HG03469 (cell line): Measurements from ENCODE around the gene CASP3.
"Not testable (repeated sequence)": the region's sequence is repeated elsewhere in the genome, so short reads cannot be mapped to it uniquely, and the experiment has no call there.

Experiments
- ATAC-seq: cut with Tn5 transposase; IDR thresholded peaks from one replicate; pipeline ENCODE4 v1.9.1; 2021; ENCODE audit warnings: mild to moderate bottlenecking, moderate library complexity, moderate number of reproducible peaks; ENCODE audit not compliant: unreplicated experiment

CASP3 gene

GRCh38 chr4:184636897-184637296, 12.3 kb downstream of the CASP3 start:
- ATAC-seq: no peak

- ATAC-seq: no peak
Observed at GRCh38 chr4:184636144-184636543, 13.1 kb downstream of the CASP3 start.

GRCh38 chr4:184635381-184635780, 13.9 kb downstream of the CASP3 start:
- no peak for ATAC-seq

GRCh38 chr4:184632842-184633241, 16.4 kb downstream of the CASP3 start:
- no peak for ATAC-seq

GRCh38 chr4:184628103-184628502, 21.1 kb downstream of the CASP3 start:
- ATAC-seq: no peak

- ATAC-seq: not testable (repeated sequence)
Observed at GRCh38 chr4:184625783-184626596, 23.3 kb downstream of the CASP3 start.

- ATAC-seq: no peak
Observed at GRCh38 chr4:184624972-184625554, 24.2 kb downstream of the CASP3 start.

- ATAC-seq: not testable (repeated sequence)
Observed at GRCh38 chr4:184624504-184624903, 24.7 kb downstream of the CASP3 start.

GRCh38 chr4:184621518-184621917, 27.7 kb downstream of the CASP3 start:
- ATAC-seq: no peak

GRCh38 chr4:184620212-184620867, 28.9 kb downstream of the CASP3 start:
- ATAC-seq: no peak

GRCh38 chr4:184617600-184618196, 31.5 kb downstream of the CASP3 start:
- ATAC-seq: no peak

GRCh38 chr4:184616633-184617551, 32.4 kb downstream of the CASP3 start:
- ATAC-seq: peak; percentile 55

GRCh38 chr4:184616168-184616567, 33.1 kb downstream of the CASP3 start:
- ATAC-seq: not testable (repeated sequence)

GRCh38 chr4:184614509-184614908, 34.7 kb downstream of the CASP3 start:
- ATAC-seq: no peak

GRCh38 chr4:184613405-184613804, 35.8 kb downstream of the CASP3 start:
- no peak for ATAC-seq

- no peak for ATAC-seq
Observed at GRCh38 chr4:184612074-184612473, 37.2 kb downstream of the CASP3 start.

- not testable (repeated sequence) for ATAC-seq
Observed at GRCh38 chr4:184607429-184607828, 41.8 kb downstream of the CASP3 start.

GRCh38 chr4:184602857-184603256, 46.4 kb downstream of the CASP3 start:
- ATAC-seq: not testable (repeated sequence)

- not testable (repeated sequence) for ATAC-seq
Observed at GRCh38 chr4:184600982-184601381, 48.3 kb downstream of the CASP3 start.

GRCh38 chr4:184599492-184600135, 49.6 kb downstream of the CASP3 start:
- ATAC-seq: no peak
